Loucy (cell line): ENCODE measurements around the gene MYH6.

Experiments
- H2AFZ ChIP-seq: fragments of 200-600 bp; sonication (generic); 2 replicates; pipeline ENCODE4 v1.6.0; 2016; ENCODE audit warnings: antibody characterized with exemption, mild to moderate bottlenecking, low read length, moderate library complexity
- H3F3A ChIP-seq: fragments of 200-600 bp; 2 replicates; pipeline ENCODE4 v1.6.0; 2016; ENCODE audit warnings: antibody characterized with exemption, low read depth, mild to moderate bottlenecking
- H3K27me3 ChIP-seq: fragments of 200-600 bp; sonication (generic); 2 replicates; pipeline ENCODE4 v1.6.1; 2014; ENCODE audit warnings: low read length, mild to moderate bottlenecking; ENCODE audit not compliant: insufficient read depth, poor library complexity, severe bottlenecking
- H3K36me3 ChIP-seq: fragments of 200-600 bp; sonication (generic); 2 replicates; pipeline ENCODE4 v1.6.1; 2016; ENCODE audit warnings: low read length; ENCODE audit not compliant: insufficient read depth
- H3K4me1 ChIP-seq: fragments of 200-600 bp; sonication (generic); 2 replicates; pipeline ENCODE4 v1.5.1; 2014; ENCODE audit warnings: low read length, mild to moderate bottlenecking; ENCODE audit not compliant: insufficient read depth, poor library complexity, severe bottlenecking
- H3K4me2 ChIP-seq: fragments of 200-600 bp; sonication (generic); 2 replicates; pipeline ENCODE4 v1.6.0; 2014; ENCODE audit warnings: antibody characterized with exemption, low read length, low read depth, mild to moderate bottlenecking; ENCODE audit not compliant: poor library complexity, severe bottlenecking
- H3K4me3 ChIP-seq: fragments of 200-600 bp; sonication (generic); 2 replicates; pipeline ENCODE4 v1.5.1; 2014; ENCODE audit warnings: low read length, mild to moderate bottlenecking, mixed read lengths; ENCODE audit not compliant: poor library complexity, severe bottlenecking
- H3K79me2 ChIP-seq: fragments of 200-600 bp; sonication (generic); 2 replicates; pipeline ENCODE4 v1.6.1; 2014; ENCODE audit warnings: low read length; ENCODE audit not compliant: insufficient read depth
- H3K9ac ChIP-seq: fragments of 200-600 bp; sonication (generic); 2 replicates; pipeline ENCODE4 v1.6.0; 2014; ENCODE audit warnings: mild to moderate bottlenecking, low read depth, low read length, moderate library complexity; ENCODE audit not compliant: poor library complexity, severe bottlenecking
- H3K9me2 ChIP-seq: fragments of 200-600 bp; sonication (generic); replicated peaks from 2 replicates; pipeline ENCODE4 v1.6.1; 2016; ENCODE audit warnings: low read depth, low read length, mixed read lengths
- H3K9me3 ChIP-seq: fragments of 200-600 bp; sonication (generic); 2 replicates; pipeline ENCODE4 v1.6.1; 2014; ENCODE audit warnings: mild to moderate bottlenecking, antibody characterized with exemption, low read length, low read depth; ENCODE audit not compliant: insufficient read depth
- H4K20me1 ChIP-seq: fragments of 200-600 bp; sonication (generic); 2 replicates; pipeline ENCODE4 v1.6.0; 2014; ENCODE audit warnings: antibody characterized with exemption, low read length, mild to moderate bottlenecking; ENCODE audit not compliant: insufficient read depth, poor library complexity, severe bottlenecking
- CTCF ChIP-seq: fragments of 200-600 bp; sonication (generic); conservative IDR thresholded peaks from 2 replicates; pipeline ENCODE4 v1.5.1; 2014; ENCODE audit warnings: mild to moderate bottlenecking, antibody characterized with exemption, low read length
- EZH2phosphoT487 ChIP-seq: fragments of 200-600 bp; IDR thresholded peaks from 2 replicates; pipeline ENCODE4 v1.6.1; 2018; ENCODE audit warnings: antibody characterized with exemption, mild to moderate bottlenecking, moderate library complexity, borderline replicate concordance

The MYH6 gene

GRCh38 chr14:23435543-23436326 is 27.7 kb upstream of the MYH6 start, which contains the start of gene MYH7:
Gene MYH7 (minus strand): TSS chr14:23435660. CDS start chr14:23433732, 1,928 bp downstream.
- Histone ChIP-seq H4K20me1 (no peaks in the 10 kb centered on the region), H3K4me3 (no peak within 1 kb of the TSS), H3K79me2 (no peaks in the 10 kb centered on the region), H3K4me2 (no peak within 1 kb of the TSS), H3K36me3 (no peaks in the 10 kb centered on the region), H3K4me1 (no peaks in the 10 kb centered on the region), H3K27me3 (no peaks in the 10 kb centered on the region), H3F3A (no peaks in the 10 kb centered on the region), H2AFZ (no peak within 1 kb of the TSS), H3K9ac (no peak within 1 kb of the TSS), H3K9me2 (no peaks in the 10 kb centered on the region), H3K9me3 (no peaks in the 10 kb centered on the region)
- TF ChIP-seq EZH2phosphoT487, result no peak
- TF ChIP-seq CTCF, result no peak

- Histone ChIP-seq H3K9me3 (no peaks in the 10 kb centered on the region), H3K9ac (no peak overlapping the region), H3K36me3 (no peaks in the 10 kb centered on the region), H2AFZ (no peak overlapping the region), H3K4me1 (no peaks in the 10 kb centered on the region), H3F3A (no peaks in the 10 kb centered on the region), H3K4me2 (no peak overlapping the region), H3K27me3 (no peaks in the 10 kb centered on the region), H3K4me3 (no peak overlapping the region), H4K20me1 (no peaks in the 10 kb centered on the region), H3K9me2 (no peaks in the 10 kb centered on the region), H3K79me2 (no peaks in the 10 kb centered on the region)
- TF ChIP-seq EZH2phosphoT487 (no peak), CTCF (no peak)
These were observed 26.6 kb upstream of the MYH6 start for GRCh38 chr14:23434488-23435222.

GRCh38 chr14:23433457-23433856 is 25.4 kb upstream of the MYH6 start:
- TF ChIP-seq EZH2phosphoT487 (no peak), CTCF (no peak)
- no peaks in the 10 kb centered on the region for H4K20me1 ChIP-seq

More at GRCh38 chr14:23433457-23433856, 25.4 kb upstream of the MYH6 start:
- Histone ChIP-seq H3K4me2 (no peak overlapping the region), H3K9ac (no peak overlapping the region), H3F3A (no peaks in the 10 kb centered on the region), H2AFZ (no peak overlapping the region), H3K79me2 (no peaks in the 10 kb centered on the region), H3K9me2 (no peaks in the 10 kb centered on the region), H3K9me3 (no peaks in the 10 kb centered on the region), H3K4me1 (no peaks in the 10 kb centered on the region), H3K27me3 (no peaks in the 10 kb centered on the region), H3K36me3 (no peaks in the 10 kb centered on the region), H3K4me3 (no peak overlapping the region)
